H1 (cell line): Measurements from ENCODE around the gene ACTR1B. TPM values are rescaled to one million over a fixed set of nuclear protein-coding genes. Genes with fewer than 3 reads are reported as not detected.
A peak's percentile ranks its signal among the peaks of the same experiment; 100 is the strongest.

Experiments
- CTCF ChIA-PET: fragments of 300-600 bp; sonication (Branson Sonifier 250); formaldehyde crosslinking; loops from one replicate; lab custom pipeline; 2021; ENCODE audit not compliant: partially characterized antibody; lab: Charles Lee
- POLR2A ChIA-PET: fragments of 300-600 bp; sonication (Branson Sonifier 250); formaldehyde crosslinking; loops from one replicate; lab custom pipeline; 2021; ENCODE audit warnings: inconsistent platforms; ENCODE audit not compliant: partially characterized antibody; lab: Charles Lee
- DNase-seq, 2 experiments: peaks; one replicate each; pipeline versions ENCODE4 v3.0.0 to v3.0.0-alpha.2; 2010 to 2022; ENCODE audit warnings: low spot score in 2 of 2, low read depth in 1 of 2, mixed read lengths in 1 of 2
- FAIRE-seq: peaks from 2 replicates; lab custom pipeline; 2011; peaks lifted over from hg19 to GRCh38; lab: Jason Lieb, UNC
- H2AFZ ChIP-seq: 2 replicates; pipeline ENCODE4 v1.8.1; 2012; ENCODE audit warnings: low read length, inconsistent platforms
- H2AK5ac ChIP-seq: 2 replicates; pipeline ENCODE4 v1.6.1; 2013; ENCODE audit warnings: low read depth, low read length
- H2BK120ac ChIP-seq: replicated peaks from 2 replicates; pipeline ENCODE3; 2013; ENCODE audit warnings: low read depth, low read length, inconsistent platforms
- H2BK12ac ChIP-seq: 2 replicates; pipeline ENCODE4 v1.6.1; 2013; ENCODE audit warnings: low read depth, low read length
- H2BK15ac ChIP-seq: 2 replicates; pipeline ENCODE4 v1.6.1; 2013; ENCODE audit warnings: low read length
- H2BK20ac ChIP-seq: 2 replicates; pipeline ENCODE4 v1.6.1; 2013; ENCODE audit warnings: low read length
- H2BK5ac ChIP-seq: 2 replicates; pipeline ENCODE4 v1.6.1; 2013; ENCODE audit warnings: low read depth, low read length
- H3K14ac ChIP-seq: 2 replicates; pipeline ENCODE4 v1.6.1; 2013; ENCODE audit warnings: inconsistent platforms; ENCODE audit not compliant: insufficient read length
- H3K18ac ChIP-seq: 2 replicates; pipeline ENCODE4 v1.6.1; 2013; ENCODE audit warnings: low read length; ENCODE audit errors: extremely low read depth
- H3K23ac ChIP-seq: 2 replicates; pipeline ENCODE4 v1.6.1; 2013; ENCODE audit warnings: inconsistent platforms; ENCODE audit not compliant: insufficient read length
- H3K23me2 ChIP-seq: 2 replicates; pipeline ENCODE4 v1.6.1; 2013; ENCODE audit warnings: low read depth, low read length
- H3K27ac ChIP-seq: 2 replicates; pipeline ENCODE4 v1.6.1; 2011; ENCODE audit warnings: low read depth, low read length, inconsistent platforms
- H3K27me3 ChIP-seq, 4 experiments: replicated peaks in 1 of 4; 1 replicate in 1 of 4; 2 replicates in 3 of 4; pipeline versions ENCODE4 v1.6.1 to v1.8.1; 2011 to 2013; ENCODE audit warnings: low read length in 3 of 4, mild to moderate bottlenecking in 3 of 4, inconsistent platforms in 2 of 4, mixed read lengths in 2 of 4, moderate library complexity in 1 of 4; ENCODE audit not compliant: control insufficient read depth in 3 of 4, insufficient read depth in 3 of 4; ENCODE audit errors: extremely low read depth in 1 of 4
- H3K36me3 ChIP-seq, 4 experiments: 2 replicates each; pipeline versions ENCODE4 v1.6.1 to v1.8.1; 2011 to 2013; ENCODE audit warnings: mild to moderate bottlenecking in 4 of 4, low read length in 3 of 4, moderate library complexity in 2 of 4, control low read depth in 1 of 4, inconsistent platforms in 1 of 4; ENCODE audit not compliant: insufficient read depth in 4 of 4, control insufficient read depth in 2 of 4
- H3K4ac ChIP-seq: replicated peaks from 2 replicates; pipeline ENCODE3; 2013; ENCODE audit warnings: low read length, low read depth, mixed read lengths, inconsistent platforms; ENCODE audit not compliant: insufficient read length
- H3K4me1 ChIP-seq, 4 experiments: replicated peaks in 1 of 4; 1 replicate in 1 of 4; 2 replicates in 3 of 4; pipeline versions ENCODE4 v1.6.1 to v1.8.1; 2011 to 2013; ENCODE audit warnings: low read length in 3 of 4, inconsistent platforms in 2 of 4, mixed read lengths in 1 of 4; ENCODE audit not compliant: insufficient read depth in 4 of 4, control insufficient read depth in 3 of 4
- H3K4me2 ChIP-seq, 2 experiments: 2 replicates each; pipeline versions ENCODE4 v1.6.1 to v1.8.1; 2011 to 2013; ENCODE audit warnings: low read depth in 2 of 2, low read length in 2 of 2, control low read depth in 1 of 2, inconsistent platforms in 1 of 2, mild to moderate bottlenecking in 1 of 2; ENCODE audit not compliant: insufficient read depth in 1 of 2
- H3K4me3 ChIP-seq, 4 experiments: fragments of 200-600, 300-600 bp in 1 of 4; sonication (generic), shearing (Covaris generic), sonication (Bioruptor Twin) in 1 of 4; 2 replicates each; pipeline versions ENCODE4 v1.5.1 to v1.8.1; 2011 to 2016; ENCODE audit warnings: low read length in 4 of 4, low read depth in 3 of 4, control low read depth in 2 of 4, inconsistent platforms in 2 of 4, mild to moderate bottlenecking in 2 of 4, mixed read lengths in 1 of 4, moderate library complexity in 1 of 4; ENCODE audit not compliant: insufficient read depth in 2 of 4; ENCODE audit errors: extremely low read depth in 1 of 4
- H3K56ac ChIP-seq: replicated peaks from 2 replicates; pipeline ENCODE3; 2013; ENCODE audit warnings: low read depth, mild to moderate bottlenecking, mixed read lengths, low read length, inconsistent platforms; ENCODE audit not compliant: insufficient read length
- H3K79me1 ChIP-seq: 2 replicates; pipeline ENCODE4 v1.6.1; 2013; ENCODE audit warnings: low read depth, low read length, control low read depth
- H3K79me2 ChIP-seq, 2 experiments: 2 replicates each; pipeline versions ENCODE4 v1.6.1 to v1.8.1; 2012 to 2013; ENCODE audit warnings: low read length in 2 of 2, mild to moderate bottlenecking in 2 of 2, inconsistent platforms in 1 of 2; ENCODE audit not compliant: insufficient read depth in 2 of 2, control insufficient read depth in 1 of 2
- H3K9ac ChIP-seq, 4 experiments: replicated peaks in 1 of 4; 1 replicate in 1 of 4; 2 replicates in 3 of 4; pipeline versions ENCODE4 v1.6.1 to v1.8.1; 2011 to 2013; ENCODE audit warnings: low read depth in 3 of 4, low read length in 3 of 4, control low read depth in 2 of 4, mild to moderate bottlenecking in 2 of 4, moderate library complexity in 2 of 4, inconsistent platforms in 1 of 4; ENCODE audit errors: extremely low read depth in 1 of 4
- H3K9me3 ChIP-seq, 2 experiments: 2 replicates each; pipeline versions ENCODE4 v1.6.1 to v1.8.1; 2012 to 2013; ENCODE audit warnings: mild to moderate bottlenecking in 2 of 2, moderate library complexity in 2 of 2, control low read depth in 1 of 2, inconsistent platforms in 1 of 2, low read depth in 1 of 2, low read length in 1 of 2, mixed read lengths in 1 of 2; ENCODE audit not compliant: insufficient read depth in 2 of 2
- H4K20me1 ChIP-seq, 2 experiments: replicated peaks in 1 of 2; 2 replicates each; pipeline versions ENCODE3 to v1.8.1; 2011 to 2013; ENCODE audit warnings: inconsistent platforms in 2 of 2, low read length in 2 of 2, mild to moderate bottlenecking in 1 of 2; ENCODE audit not compliant: insufficient read depth in 2 of 2, control insufficient read depth in 1 of 2
- H4K5ac ChIP-seq: 2 replicates; pipeline ENCODE4 v1.6.1; 2013; ENCODE audit warnings: low read length, low read depth, mixed read lengths, inconsistent platforms; ENCODE audit not compliant: insufficient read length
- H4K8ac ChIP-seq: 2 replicates; pipeline ENCODE4 v1.8.0; 2013; ENCODE audit warnings: mild to moderate bottlenecking, moderate library complexity, low read length, inconsistent platforms; ENCODE audit not compliant: insufficient read depth; ENCODE audit errors: extremely low read depth
- H4K91ac ChIP-seq: replicated peaks from 2 replicates; pipeline ENCODE3; 2013; ENCODE audit warnings: low read length, mixed read lengths, inconsistent platforms; ENCODE audit not compliant: insufficient read length
- E2F6 ChIP-seq: IDR thresholded peaks from 2 replicates; pipeline ENCODE4 v1.6.1; 2012; ENCODE audit warnings: inconsistent platforms
- NRF1 ChIP-seq: IDR thresholded peaks from 2 replicates; pipeline ENCODE4 v1.6.1; 2011; ENCODE audit warnings: mild to moderate bottlenecking, low read depth, low read length, improper control_type of control experiment
- WGBS, 2 experiments: shearing (Covaris generic) in 1 of 2; methylation state at CpG; one replicate each; pipeline versions ENCODE4 v1.1.6 to v1.1.7; 2013 to 2015; ENCODE audit warnings: low lambda C conversion rate in 2 of 2, mixed read lengths in 2 of 2, inconsistent platforms in 1 of 2, low coverage in 1 of 2, missing lambda C conversion rate in 1 of 2; ENCODE audit not compliant: insufficient replicate concordance in 2 of 2, insufficient coverage in 1 of 2, insufficient read length in 1 of 2; ENCODE audit errors: extremely low coverage in 1 of 2, missing lambda C conversion rate in 1 of 2; 5-methylcytosine and 5-hydroxymethylcytosine counted together
- polyA plus RNA-seq, 7 experiments: library from polyadenylated mRNA; depleted of rRNA in 3 of 7; stranded (reverse) in 5 of 7; unstranded in 2 of 7; fragments of >200 nt in 5 of 7; fragments of 200-250 nt in 2 of 7; gene quantifications; 1 replicate in 5 of 7; 2 replicates in 1 of 7; 4 replicates in 1 of 7; pipeline versions ENCODE4 v1.2.1 to v1.2.3, GENCODE V29; 2011 to 2013; ENCODE audit warnings: missing spikeins in 2 of 7, mixed read lengths in 2 of 7
- total RNA-seq: library from RNA; stranded (reverse); fragmentation: NEBNext Ultra II Directional; extraction: Animal tissue kit (Norgen Biotek cat#: 25700); gene quantifications from 2 replicates; pipeline ENCODE4 v1.2.1, GENCODE V29; 2021
- TF ChIP-seq, protein P1 (sequence below): IDR thresholded peaks from 2 replicates; pipeline ENCODE4 v1.6.1; 2012; ENCODE audit warnings: inconsistent platforms

ACTR1B gene
- total and polyA plus RNA-seq, 2 of the 8 experiments (the other 6 are each of a cell fraction or from before 2014, with no cell fraction given): 40.7 to 56.0 TPM

DNA sequence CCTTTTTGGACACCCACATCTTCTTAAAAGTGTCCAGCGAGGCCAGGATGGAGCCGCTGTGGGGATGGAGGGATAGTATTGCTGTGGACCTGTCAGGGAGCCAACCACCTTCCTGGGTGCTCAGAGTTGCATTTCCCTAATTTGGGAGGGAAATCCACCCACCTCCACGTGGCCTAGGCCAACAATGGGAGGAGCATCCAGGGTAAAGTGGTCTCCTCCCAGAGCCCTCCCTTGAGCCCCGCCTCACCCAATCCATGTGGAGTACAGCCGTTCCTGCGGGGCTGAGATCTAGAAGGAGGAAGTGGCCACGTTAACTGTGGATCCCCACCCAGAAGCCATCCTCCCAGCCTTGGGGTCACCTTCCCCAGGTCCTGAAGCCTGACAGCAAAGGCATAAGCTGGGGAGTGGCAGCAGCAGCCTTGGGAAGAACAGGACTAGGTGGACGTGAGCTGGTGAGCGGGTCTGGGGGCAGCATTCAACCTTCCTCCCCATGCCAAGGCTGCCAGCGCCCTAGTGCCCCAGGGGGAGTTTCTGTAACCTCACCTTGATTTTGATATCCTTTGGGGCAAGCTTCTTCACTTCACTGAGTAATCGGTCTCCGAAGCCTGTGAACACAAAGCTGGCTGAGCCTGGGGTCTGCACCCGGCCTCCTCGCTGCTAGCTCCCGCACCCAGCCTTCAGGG is 6.8 kb downstream of the ACTR1B start:
- H2BK5ac ChIP-seq: no peak overlapping the region
- 0 out of 4 replicates have a peak, but pooled peaks cover 0 to 5% of the 10 kb centered on the region in 2 experiments for H3K9me3 ChIP-seq
- H2BK15ac ChIP-seq: no peak overlapping the region
- H2BK120ac ChIP-seq: no peak overlapping the region
- peaks cover 0 to under 1% (median 0%) of the 10 kb centered on the region in 4 experiments; a peak in 1 of 7 replicates for H3K4me1 ChIP-seq
- no peak overlapping the region for H2BK20ac ChIP-seq
- no peak overlapping the region for H3K9ac ChIP-seq
- H3K79me1 ChIP-seq: peaks cover 8% of the 10 kb centered on the region
- H3K4ac ChIP-seq: no peak overlapping the region
- H3K18ac ChIP-seq: no peak overlapping the region
- H4K91ac ChIP-seq: no peak overlapping the region
- no peak overlapping the region for H2AFZ ChIP-seq
- TF ChIP-seq, protein P1, sequence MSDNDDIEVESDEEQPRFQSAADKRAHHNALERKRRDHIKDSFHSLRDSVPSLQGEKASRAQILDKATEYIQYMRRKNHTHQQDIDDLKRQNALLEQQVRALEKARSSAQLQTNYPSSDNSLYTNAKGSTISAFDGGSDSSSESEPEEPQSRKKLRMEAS: peak; percentile 42; the same call in 1 of the 2 replicates
- TF ChIP-seq NRF1 (no peak), E2F6 (peak; percentile 65)
- 93% methylated on average over 14 of the region's 15 CpGs; no CpG with 5 or more reads in 1 of the 2 experiments for WGBS, 2 experiments
- peaks cover 0 to 10% of the 10 kb centered on the region in 2 experiments for H4K20me1 ChIP-seq
- H3K36me3 ChIP-seq: peaks cover 3 to 24% (median 7%) of the 10 kb centered on the region in 4 experiments; a peak in 5 of 8 replicates
- H2AK5ac ChIP-seq: no peak overlapping the region
- H3K4me3 ChIP-seq: no peak overlapping the region
- ChIA-PET POLR2A (interaction anchor here (1.0 to 4.2 kb wide), 2 partner anchors 11 to 34 kb away, joined by 3 to 27 read pairs; partner anchors contain the start of gene COX5B), CTCF (interaction anchor here (0.5 to 1.4 kb wide), 4 partner anchors 14 to 67 kb away, joined by 3 to 8 read pairs (median 4); no protein-coding TSS in a partner anchor)
- DNase-seq: peak in 1 of 2 experiments; percentile 41
- no peak overlapping the region for H3K27ac ChIP-seq
- no peak overlapping the region for H4K8ac ChIP-seq
- no peak overlapping the region for H3K23ac ChIP-seq
- no peak overlapping the region for H3K14ac ChIP-seq
- no peak overlapping the region for H4K5ac ChIP-seq
- no peak overlapping the region for H3K56ac ChIP-seq
- no peaks in the 10 kb centered on the region for H3K23me2 ChIP-seq
- no peak overlapping the region for H2BK12ac ChIP-seq
- FAIRE-seq: no peak
- H3K4me2 ChIP-seq: no peak overlapping the region
- H3K79me2 ChIP-seq: peaks cover 0 to 14% of the 10 kb centered on the region in 2 experiments; a peak in 2 of 4 replicates
- H3K27me3 ChIP-seq: no peaks in the 10 kb centered on the region
